Ovary (tissue), 9 donors: Measurements from ENCODE around the gene INPP4A. TPM values are rescaled to one million over a fixed set of nuclear protein-coding genes. Genes with fewer than 3 reads are reported as not detected.

Experiments used
- DNase-seq, 5 donors: peaks; one replicate each; pipeline ENCODE4 v3.0.0-alpha.2; 2019 to 2020
- H3K27ac ChIP-seq, 2 donors: fragments of 200-600 bp; one replicate each; pipeline versions ENCODE4 v1.5.1 to v1.8.0; 2019 to 2022
- H3K27me3 ChIP-seq: fragments of 200-600 bp; one replicate; pipeline ENCODE4 v1.8.0; 2022
- H3K36me3 ChIP-seq: fragments of 200-600 bp; sonication (generic); one replicate; pipeline ENCODE4 v1.5.1; 2019
- H3K4me1 ChIP-seq: one replicate; pipeline ENCODE4 v1.8.1; 2013; ENCODE audit warnings: mild to moderate bottlenecking, moderate library complexity; ENCODE audit not compliant: insufficient read depth
- H3K4me3 ChIP-seq: fragments of 200-600 bp; sonication (generic); one replicate; pipeline ENCODE4 v1.5.1; 2017
- H3K9me3 ChIP-seq, 2 donors: fragments of 200-600 bp in 1 of 2; sonication (generic) in 1 of 2; one replicate each; pipeline versions ENCODE4 v1.5.1 to v1.8.1; 2013 to 2019; ENCODE audit warnings: mild to moderate bottlenecking in 1 of 2, moderate library complexity in 1 of 2
- EP300 ChIP-seq: sonication (generic); formaldehyde crosslinking; IDR thresholded peaks from one replicate; pipeline ENCODE4 v1.6.1; 2017; ENCODE audit warnings: antibody characterized with exemption
- POLR2A ChIP-seq: fragments of 450-650 bp; IDR thresholded peaks from one replicate; pipeline ENCODE4 v1.6.1; 2017; ENCODE audit warnings: antibody characterized with exemption, mild to moderate bottlenecking, moderate library complexity
- WGBS, 3 donors: extraction: QIAGEN DNeasy Blood & Tissue Kit in 1 of 3; methylation state at CpG; one replicate each; pipeline versions ENCODE4 v1.1.5 to v1.1.7; 2013 to 2017; 5-methylcytosine and 5-hydroxymethylcytosine counted together
- intact Hi-C, 4 donors: fragments of 100-400 bp; cut with DNase I; formaldehyde crosslinking; loops; one replicate each; pipeline versions ENCODE4 v1.11.0 to v1.15.1; 2022 to 2023
- polyA plus RNA-seq, 2 donors: library from polyadenylated mRNA; stranded (reverse); fragments of 200-250 nt in 1 of 2; fragments of 350-450 nt in 1 of 2; fragmentation: Illumina TruSeq in 1 of 2; extraction: RNeasy Lipid Tissue Mini Kit (QIAGEN cat#74804) in 1 of 2; gene quantifications; one replicate each; pipeline ENCODE4 v1.2.3, GENCODE V29; 2013 to 2014
- total RNA-seq, 7 donors: library from RNA; depleted of rRNA in 2 of 7; stranded (reverse); fragments of >200 nt in 2 of 7; fragmentation: NEBNext Ultra II Directional in 3 of 7; extraction: Animal tissue kit (Norgen Biotek cat#: 25700) in 3 of 7; gene quantifications; one replicate each; pipeline versions ENCODE4 v1.1.0 to v1.2.4, GENCODE V29; 2016 to 2023
- TF ChIP-seq, protein P1 (sequence below), 3 donors: fragments of 450-650 bp in 2 of 3; fragments of 200-600 bp in 1 of 3; IDR thresholded peaks; one replicate each; pipeline versions ENCODE4 v1.5.1 to v1.8.0; 2016 to 2022; ENCODE audit warnings: antibody characterized with exemption in 3 of 3, mild to moderate bottlenecking in 1 of 3
- donor health status: DM: no; HTN: no; CAD: no; lungs with moderate emphysema.
- donor health status: DM: no; HTN: no; CAD: no.
- donor health status: Bipolar disorder and iron deficiency.
- donor health status: DM: yes; HTN: yes; CAD: no.
- donor health status: DM: no; HTN: no; CAD: no.
- donor health status: DM: yes; HTN: yes; CAD: no.

INPP4A gene
- total and polyA plus RNA-seq, 9 donors: 7.5 to 25.8 (median 16.2) TPM

DNA sequence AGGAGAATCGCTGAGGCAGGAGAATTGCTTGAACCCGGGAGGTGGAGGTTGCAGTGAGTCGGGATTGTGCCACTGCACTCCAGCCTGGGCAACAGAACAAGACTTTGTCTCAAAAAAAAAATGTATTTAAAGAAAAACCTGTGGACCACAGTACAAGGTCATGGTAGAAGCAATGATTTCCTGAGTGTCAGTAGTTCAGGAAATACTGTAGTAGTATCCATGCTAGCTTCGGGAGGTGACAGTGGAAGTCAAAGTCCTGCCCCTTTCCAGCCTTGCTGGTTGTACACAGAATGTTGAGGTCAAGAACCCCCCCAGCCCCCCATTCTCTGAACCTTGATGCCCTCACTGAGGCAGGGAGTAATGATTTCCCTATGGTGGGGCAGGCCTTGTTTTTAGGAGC lies 56.6 kb downstream of the INPP4A start:
- Histone ChIP-seq H3K4me3 (no peak overlapping the region), H3K27me3 (no peaks in the 10 kb centered on the region), H3K27ac (no peak overlapping the region), H3K36me3 (no peaks in the 10 kb centered on the region), H3K4me1 (peaks cover 18% of the 10 kb centered on the region), H3K9me3 (no peaks in the 10 kb centered on the region)
- no peak for TF ChIP-seq EP300
- TF ChIP-seq, protein P1, sequence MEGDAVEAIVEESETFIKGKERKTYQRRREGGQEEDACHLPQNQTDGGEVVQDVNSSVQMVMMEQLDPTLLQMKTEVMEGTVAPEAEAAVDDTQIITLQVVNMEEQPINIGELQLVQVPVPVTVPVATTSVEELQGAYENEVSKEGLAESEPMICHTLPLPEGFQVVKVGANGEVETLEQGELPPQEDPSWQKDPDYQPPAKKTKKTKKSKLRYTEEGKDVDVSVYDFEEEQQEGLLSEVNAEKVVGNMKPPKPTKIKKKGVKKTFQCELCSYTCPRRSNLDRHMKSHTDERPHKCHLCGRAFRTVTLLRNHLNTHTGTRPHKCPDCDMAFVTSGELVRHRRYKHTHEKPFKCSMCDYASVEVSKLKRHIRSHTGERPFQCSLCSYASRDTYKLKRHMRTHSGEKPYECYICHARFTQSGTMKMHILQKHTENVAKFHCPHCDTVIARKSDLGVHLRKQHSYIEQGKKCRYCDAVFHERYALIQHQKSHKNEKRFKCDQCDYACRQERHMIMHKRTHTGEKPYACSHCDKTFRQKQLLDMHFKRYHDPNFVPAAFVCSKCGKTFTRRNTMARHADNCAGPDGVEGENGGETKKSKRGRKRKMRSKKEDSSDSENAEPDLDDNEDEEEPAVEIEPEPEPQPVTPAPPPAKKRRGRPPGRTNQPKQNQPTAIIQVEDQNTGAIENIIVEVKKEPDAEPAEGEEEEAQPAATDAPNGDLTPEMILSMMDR (IDR thresholded peaks at IDR 0.05): no peak
- TF ChIP-seq POLR2A: no peak
- intact Hi-C loops: no loop called here
- no peak for DNase-seq
- WGBS, 3 donors: 93 to 97% (median 96%) methylated on average over 4 of the region's 4 CpGs

DNA sequence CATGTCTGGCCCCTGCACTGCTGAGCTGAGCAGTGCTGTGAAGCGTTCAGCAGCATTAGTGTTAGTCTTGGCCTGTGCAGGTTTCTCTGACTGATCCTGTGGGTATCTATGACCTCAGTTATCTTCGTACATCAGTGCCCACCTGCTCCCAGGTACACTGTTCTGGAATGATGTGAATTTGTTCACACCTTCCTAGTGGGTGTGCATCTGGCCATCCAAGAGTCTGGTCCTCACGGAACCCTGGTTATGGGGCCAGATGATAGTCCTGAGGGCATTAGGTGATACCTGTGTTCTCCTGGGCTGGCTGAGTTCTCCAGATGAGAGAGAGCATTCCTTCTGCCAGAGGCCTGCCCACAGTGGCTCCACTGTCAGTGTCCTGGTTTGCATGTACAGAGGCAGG lies 57.2 kb downstream of the INPP4A start:
- H3K4me3 ChIP-seq: no peak overlapping the region
- TF ChIP-seq POLR2A (no peak), EP300 (no peak)
- TF ChIP-seq, protein P1 (IDR thresholded peaks at IDR 0.05): no peak
- H3K9me3 ChIP-seq: no peaks in the 10 kb centered on the region
- no peaks in the 10 kb centered on the region for H3K27me3 ChIP-seq
- H3K36me3 ChIP-seq: no peaks in the 10 kb centered on the region
- DNase-seq: no peak
- H3K4me1 ChIP-seq: peaks cover 19% of the 10 kb centered on the region
- H3K27ac ChIP-seq: no peak overlapping the region
- WGBS, 3 donors: 98 to 100% (median 98%) methylated on average over 3 of the region's 3 CpGs
- intact Hi-C loops: no loop called here

DNA sequence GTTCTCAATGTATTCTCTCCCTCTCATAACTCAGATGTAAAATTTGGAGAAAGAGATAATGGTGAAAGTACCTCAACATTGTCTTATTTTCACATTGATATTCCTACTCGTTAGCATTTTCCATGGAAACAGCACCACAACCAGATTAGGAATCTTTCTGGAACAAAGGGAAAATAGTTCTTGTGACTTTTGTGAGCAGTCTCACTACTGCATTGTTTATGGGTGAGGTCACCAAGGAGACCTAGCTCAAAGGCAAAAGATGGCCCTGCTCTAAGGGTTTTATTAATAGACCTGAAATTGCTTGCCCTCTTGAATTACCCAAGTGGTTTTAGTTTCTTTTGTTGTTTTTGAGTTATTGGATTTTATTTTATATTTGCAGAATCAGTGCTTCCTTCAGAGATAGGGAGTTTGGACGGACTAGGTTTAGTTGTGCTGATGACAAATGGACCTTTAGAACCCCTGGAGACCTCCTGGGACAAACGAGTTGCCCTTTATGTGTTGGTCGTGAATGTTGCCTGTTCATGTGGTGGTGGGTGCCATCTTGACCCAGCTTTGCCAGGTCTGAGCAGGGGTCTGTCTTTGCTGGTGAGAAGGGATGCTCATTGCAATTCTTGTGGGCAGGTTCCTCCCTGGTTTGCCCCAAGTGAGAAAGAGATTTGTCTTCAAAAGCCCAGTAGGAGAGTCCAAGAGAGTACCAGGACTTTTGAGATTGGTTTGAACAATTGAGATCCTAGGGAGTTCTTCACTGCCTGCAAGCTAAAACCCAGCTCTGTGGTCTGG lies 58.1 kb downstream of the INPP4A start:
- 73 to 77% (median 75%) methylated on average over 4 of the region's 4 CpGs for WGBS, 3 donors
- TF ChIP-seq POLR2A (no peak), EP300 (no peak)
- TF ChIP-seq, protein P1 (IDR thresholded peaks at IDR 0.05): no peak
- no peaks in the 10 kb centered on the region for H3K27me3 ChIP-seq
- H3K27ac ChIP-seq: no peak overlapping the region
- H3K36me3 ChIP-seq: no peaks in the 10 kb centered on the region
- intact Hi-C loops: no loop called here
- H3K9me3 ChIP-seq: no peaks in the 10 kb centered on the region
- no peak for DNase-seq
- no peak overlapping the region for H3K4me3 ChIP-seq
- H3K4me1 ChIP-seq: peaks cover 21% of the 10 kb centered on the region

DNA sequence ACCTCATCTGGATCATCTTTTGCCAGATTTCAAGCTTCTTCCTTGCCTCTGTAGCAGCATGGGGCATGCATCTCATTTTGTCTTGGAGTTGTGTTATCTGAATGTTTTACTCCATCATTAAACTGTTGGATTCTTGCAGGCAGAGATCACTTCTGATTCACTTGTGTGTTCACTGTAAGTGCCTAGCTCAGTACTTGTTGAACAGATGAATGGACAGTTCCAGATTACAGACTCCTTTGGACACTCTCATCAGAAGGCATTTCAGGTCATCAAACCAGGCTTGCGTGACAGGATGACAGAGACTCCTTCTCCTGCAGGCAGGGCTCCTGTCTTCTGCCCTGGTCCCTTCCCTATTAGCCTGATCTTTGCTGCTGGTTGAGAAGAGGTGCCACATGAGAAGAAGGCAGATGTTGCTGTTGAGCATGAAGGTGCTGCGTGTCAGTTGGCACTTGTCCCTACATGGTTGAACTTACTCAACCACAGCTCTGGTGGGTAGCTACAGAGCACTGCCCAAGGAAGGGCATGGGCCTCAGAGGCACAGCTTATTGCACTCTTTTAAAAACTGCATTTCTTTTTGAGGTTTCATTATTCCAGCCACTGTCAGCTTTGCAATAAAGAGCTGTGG lies 58.9 kb downstream of the INPP4A start:
- TF ChIP-seq, protein P1 (IDR thresholded peaks at IDR 0.05): no peak
- no peak for TF ChIP-seq POLR2A
- no peak for TF ChIP-seq EP300
- H3K4me1 ChIP-seq: peaks cover 24% of the 10 kb centered on the region
- 95 to 97% (median 95%) methylated on average over 2 of the region's 2 CpGs for WGBS, 3 donors
- H3K27ac ChIP-seq: peak overlapping the region in 1 of 2 donors; percentile 2
- no peak overlapping the region for H3K4me3 ChIP-seq
- H3K9me3 ChIP-seq: no peaks in the 10 kb centered on the region
- DNase-seq: no peak
- intact Hi-C loops: no loop called here
- no peaks in the 10 kb centered on the region for H3K36me3 ChIP-seq
- H3K27me3 ChIP-seq: no peaks in the 10 kb centered on the region
